ENCODE measurements around the gene GOLIM4. TPM values are rescaled to one million over a fixed set of nuclear protein-coding genes. Genes with fewer than 3 reads are reported as not detected.

Gene GOLIM4
- total RNA-seq, 2 experiments from 2014 or later, result 0.28 to 0.36 TPM

GRCh38 chr3:167967257-167968036, 128.3 kb downstream of the GOLIM4 start:
- Mint-ChIP-seq H3K9me3 (no peaks in the 10 kb centered on the region), H3K27me3 (no peaks in the 10 kb centered on the region), H3K36me3 (ENCODE audit: low read depth) (no peaks in the 10 kb centered on the region), H3K27ac (no peak overlapping the region), H3K4me1 (ENCODE audit: low read depth) (no peaks in the 10 kb centered on the region), H3K4me3 (no peak overlapping the region)
- no peak for TF ChIP-seq CTCF (IDR thresholded peaks at IDR 0.05)
- intact Hi-C loops (cut with DNase I, micrococcal nuclease), result no loop called here
- Histone ChIP-seq H3K27ac (ENCODE audit: low read depth in 1 of 2, low read length in 2 of 2) (no peak overlapping the region), H3K4me3 (ENCODE audit: low read length) (no peak overlapping the region), H3K4me1 (ENCODE audit: insufficient read depth, low read length) (no peaks in the 10 kb centered on the region), H3K27me3 (ENCODE audit: control insufficient read depth in 1 of 2, insufficient read depth in 2 of 2, low read length in 2 of 2) (no peaks in the 10 kb centered on the region), H3K9me3 (ENCODE audit: control insufficient read depth in 1 of 2, insufficient read depth in 1 of 2, low read length in 2 of 2) (no peaks in the 10 kb centered on the region), H3K36me3 (ENCODE audit: insufficient read depth, low read length) (no peaks in the 10 kb centered on the region)
- ChIA-PET POLR2A (no interaction called here), CTCF (no interaction called here)
- DNase-seq, result no peak
- ATAC-seq (ENCODE audit: poor library complexity), result no peak

Data from CD4-positive, alpha-beta T cell (primary cell).